ENCODE results near the gene F2RL1.
A peak's percentile ranks its signal among the peaks of the same experiment; 100 is the strongest.
"Not testable (repeated sequence)": the region's sequence is repeated elsewhere in the genome, so short reads cannot be mapped to it uniquely, and the experiment has no call there.

F2RL1 gene

DNA sequence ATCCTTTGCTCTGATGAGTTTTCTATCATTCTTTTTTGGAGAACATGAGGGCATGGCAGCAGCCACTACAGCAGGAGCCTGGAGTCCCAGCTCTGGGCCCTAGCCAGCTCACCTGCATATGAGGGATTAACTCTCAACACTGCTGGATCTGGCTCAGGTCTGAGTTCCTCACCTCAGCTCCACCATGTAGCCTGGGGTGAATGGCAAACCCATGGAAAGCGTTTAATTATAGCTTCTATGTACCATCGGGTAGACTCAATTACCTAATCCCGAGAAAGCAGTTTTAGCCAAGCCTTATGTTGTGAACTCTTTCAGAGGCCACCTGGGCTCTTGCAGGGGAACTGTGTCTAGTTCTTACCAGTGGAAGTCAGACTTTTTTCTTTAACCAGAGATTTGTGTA lies 27.1 kb downstream of the F2RL1 start:
- H3K36me3 ChIP-seq (ENCODE audit: control insufficient read depth in 2 of 2, insufficient read depth in 2 of 2, low read length in 2 of 2) = no peaks in the 10 kb centered on the region
- no peaks in the 10 kb centered on the region for H3K27me3 ChIP-seq (ENCODE audit: control insufficient read depth in 2 of 2, insufficient read depth in 2 of 2, low read length in 2 of 2)

DNA sequence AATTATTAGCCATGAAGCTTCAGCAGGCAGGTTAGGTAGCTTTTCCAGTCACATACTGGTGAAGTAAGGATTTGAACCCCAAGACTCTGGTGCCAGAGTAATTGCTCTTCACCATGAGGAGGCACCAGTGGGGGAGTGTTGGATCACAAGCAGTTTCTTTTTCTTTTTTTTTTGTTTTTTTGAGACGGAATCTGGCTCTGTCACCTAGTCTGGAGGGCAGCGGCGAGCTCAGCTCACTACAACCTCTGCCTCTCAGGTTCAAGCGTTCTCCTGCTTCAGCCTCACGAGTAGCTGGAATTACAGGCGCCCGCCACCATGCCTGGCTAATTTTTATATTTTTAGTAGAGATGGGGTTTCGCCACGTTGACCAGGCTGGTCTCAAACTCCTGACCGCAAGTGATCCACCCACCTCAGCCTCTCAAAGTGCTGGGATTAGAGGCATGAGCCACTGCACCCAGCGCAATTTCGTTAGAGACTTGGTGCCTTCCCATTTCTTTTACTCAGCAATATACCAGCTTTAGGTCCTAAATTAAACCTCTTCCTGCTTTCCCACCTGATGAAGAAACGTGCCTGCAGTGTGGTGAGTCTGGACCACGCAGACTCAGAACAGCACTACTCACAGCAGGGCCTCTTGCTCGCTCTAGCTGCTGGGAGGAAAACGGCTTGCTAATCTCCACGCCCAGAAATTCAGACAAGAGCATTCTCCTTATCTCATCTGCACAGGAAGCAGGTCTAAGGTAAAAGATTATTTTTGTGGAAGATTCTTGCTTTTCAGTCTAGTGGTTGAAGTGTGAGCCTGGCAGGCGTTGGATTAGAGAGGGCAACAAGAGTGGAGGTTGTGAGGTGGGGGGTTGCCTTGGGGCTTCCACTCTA lies 30.8 kb downstream of the F2RL1 start, which contains the start of gene S100Z:
S100Z (plus strand) TSS at position 596 of the 873 bp plus-strand sequence. CDS start 25,346 bp downstream, outside the sequence.
- Histone ChIP-seq H3K27ac (ENCODE audit: low read depth in 2 of 2, low read length in 2 of 2) (no peak within 1 kb of the TSS), H3K27me3 (ENCODE audit: control insufficient read depth in 2 of 2, insufficient read depth in 2 of 2, low read length in 2 of 2) (no peaks in the 10 kb centered on the region), H3K9ac (ENCODE audit: low read depth in 1 of 2, low read length in 2 of 2) (peak within 1 kb of the TSS in 1 of 2 donors; percentile 6), H3K36me3 (ENCODE audit: control insufficient read depth in 2 of 2, insufficient read depth in 2 of 2, low read length in 2 of 2) (no peaks in the 10 kb centered on the region), H3K4me3 (ENCODE audit: low read length in 2 of 2) (peak within 1 kb of the TSS in 1 of 2 donors; percentile 14), H3K4me1 (ENCODE audit: control insufficient read depth in 2 of 2, insufficient read depth in 2 of 2, low read length in 2 of 2) (peaks cover 1 to 5% of the 10 kb centered on the region in 2 donors), H3K9me3 (ENCODE audit: control insufficient read depth in 2 of 2, low read length in 2 of 2) (no peaks in the 10 kb centered on the region)

More for the DNA sequence above, 27.1 kb downstream of the F2RL1 start:
- Histone ChIP-seq H3K4me1 (ENCODE audit: control insufficient read depth in 2 of 2, insufficient read depth in 2 of 2, low read length in 2 of 2) (peaks cover 0 to 3% of the 10 kb centered on the region in 2 donors), H3K4me3 (ENCODE audit: low read length in 2 of 2) (no peak overlapping the region), H3K9ac (ENCODE audit: low read depth in 1 of 2, low read length in 2 of 2) (no peak overlapping the region), H3K27ac (ENCODE audit: low read depth in 2 of 2, low read length in 2 of 2) (no peak overlapping the region), H3K9me3 (ENCODE audit: control insufficient read depth in 2 of 2, low read length in 2 of 2) (no peaks in the 10 kb centered on the region)

DNA sequence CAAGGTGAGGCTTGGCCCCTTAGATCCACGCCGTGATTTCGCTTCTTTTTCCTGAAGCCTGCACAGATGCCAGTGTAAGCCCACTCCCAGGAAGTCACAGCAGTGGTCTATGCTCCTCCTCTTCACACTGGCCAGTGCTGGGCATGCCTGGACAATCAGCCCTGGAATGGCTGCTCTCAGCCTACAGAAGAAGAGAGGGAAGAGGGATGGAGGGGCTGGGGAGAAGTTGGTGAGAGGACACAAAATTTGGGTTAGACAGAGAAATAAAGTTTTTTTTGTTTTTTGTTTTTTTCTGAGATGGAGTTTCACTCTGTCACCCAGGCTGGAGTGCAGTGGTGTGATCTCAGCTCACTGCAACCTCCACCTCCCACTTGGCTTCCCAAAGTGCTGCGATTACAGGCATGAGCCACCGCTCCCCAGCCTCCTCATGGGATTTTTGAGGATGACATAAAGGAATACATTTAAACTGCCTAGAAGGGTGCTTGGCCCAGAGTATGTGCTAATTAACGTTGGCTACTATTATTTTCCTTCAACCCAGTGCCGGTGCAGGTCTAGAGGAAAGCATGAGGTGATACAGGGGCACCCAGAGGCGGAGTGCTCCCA lies 31.8 kb downstream of the F2RL1 start:
- no peak overlapping the region for H3K4me3 ChIP-seq (ENCODE audit: low read length in 2 of 2)
- no peak overlapping the region for H3K27ac ChIP-seq (ENCODE audit: low read depth in 2 of 2, low read length in 2 of 2)
- H3K27me3 ChIP-seq (ENCODE audit: control insufficient read depth in 2 of 2, insufficient read depth in 2 of 2, low read length in 2 of 2) = no peaks in the 10 kb centered on the region
- peaks cover 9 to 14% of the 10 kb centered on the region in 2 donors for H3K4me1 ChIP-seq (ENCODE audit: control insufficient read depth in 2 of 2, insufficient read depth in 2 of 2, low read length in 2 of 2)
- no peak overlapping the region for H3K9ac ChIP-seq (ENCODE audit: low read depth in 1 of 2, low read length in 2 of 2)
- H3K9me3 ChIP-seq (ENCODE audit: control insufficient read depth in 2 of 2, low read length in 2 of 2) = no peaks in the 10 kb centered on the region
- no peaks in the 10 kb centered on the region for H3K36me3 ChIP-seq (ENCODE audit: control insufficient read depth in 2 of 2, insufficient read depth in 2 of 2, low read length in 2 of 2)

DNA sequence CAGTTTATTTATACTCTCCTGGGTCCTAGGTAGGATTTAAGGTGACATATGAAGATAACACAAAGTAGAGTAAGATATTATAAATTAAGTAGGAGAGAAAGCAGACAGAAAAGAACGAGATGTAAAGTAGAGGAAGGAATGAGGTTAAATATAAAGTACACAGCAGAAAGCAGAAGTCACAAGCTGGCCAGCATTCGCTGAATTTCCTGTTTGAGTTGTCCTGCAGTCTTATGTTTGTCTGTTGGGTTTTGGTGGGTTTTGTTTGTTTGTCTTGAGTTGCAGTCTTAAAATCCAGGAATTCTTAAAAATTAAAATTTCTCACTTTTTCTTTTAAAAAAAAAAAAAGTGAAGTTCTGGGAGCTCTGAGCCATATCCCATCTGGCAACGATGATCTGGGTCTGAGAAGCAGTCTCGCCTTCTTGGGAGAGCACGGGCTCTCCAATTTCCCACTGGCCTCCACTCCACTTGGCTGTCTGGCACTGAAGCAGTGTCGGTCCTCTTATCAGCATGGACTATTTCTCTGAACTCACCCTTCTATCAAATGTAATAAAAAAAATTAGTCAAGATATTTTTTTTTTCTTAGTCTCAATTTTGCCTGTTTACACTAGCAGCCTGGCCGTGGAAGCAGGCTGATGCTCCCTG lies 33.0 kb downstream of the F2RL1 start:
- no peaks in the 10 kb centered on the region for H3K9me3 ChIP-seq (ENCODE audit: control insufficient read depth in 2 of 2, low read length in 2 of 2)
- H3K4me3 ChIP-seq (ENCODE audit: low read length in 2 of 2) = no peak overlapping the region
- no peaks in the 10 kb centered on the region for H3K36me3 ChIP-seq (ENCODE audit: control insufficient read depth in 2 of 2, insufficient read depth in 2 of 2, low read length in 2 of 2)
- H3K27me3 ChIP-seq (ENCODE audit: control insufficient read depth in 2 of 2, insufficient read depth in 2 of 2, low read length in 2 of 2) = no peaks in the 10 kb centered on the region
- no peak overlapping the region for H3K27ac ChIP-seq (ENCODE audit: low read depth in 2 of 2, low read length in 2 of 2)
- H3K9ac ChIP-seq (ENCODE audit: low read depth in 1 of 2, low read length in 2 of 2) = no peak overlapping the region
- peaks cover 13 to 24% of the 10 kb centered on the region in 2 donors for H3K4me1 ChIP-seq (ENCODE audit: control insufficient read depth in 2 of 2, insufficient read depth in 2 of 2, low read length in 2 of 2)

DNA sequence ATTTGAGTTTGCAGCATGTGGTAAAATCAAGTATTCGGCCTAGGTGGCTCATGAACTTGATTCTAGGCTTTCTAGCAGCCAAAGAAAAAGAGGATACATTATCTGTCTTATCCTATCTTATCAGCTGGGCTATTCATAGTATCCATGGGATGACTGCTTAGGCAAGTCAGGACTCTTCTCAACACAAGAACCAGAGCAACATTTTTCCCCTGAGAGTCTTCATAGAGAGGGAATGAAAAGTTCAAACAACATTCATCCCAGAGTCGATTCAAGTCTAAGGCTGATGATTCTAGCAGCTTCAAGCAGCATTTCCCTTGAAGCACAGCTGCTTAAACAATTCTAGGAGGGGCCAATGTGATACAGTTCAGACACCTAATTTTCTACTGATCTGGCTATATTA lies 33.9 kb downstream of the F2RL1 start:
- H3K27ac ChIP-seq (ENCODE audit: low read depth in 2 of 2, low read length in 2 of 2) = no peak overlapping the region
- no peak overlapping the region for H3K4me3 ChIP-seq (ENCODE audit: low read length in 2 of 2)
- no peaks in the 10 kb centered on the region for H3K36me3 ChIP-seq (ENCODE audit: control insufficient read depth in 2 of 2, insufficient read depth in 2 of 2, low read length in 2 of 2)
- no peaks in the 10 kb centered on the region for H3K9me3 ChIP-seq (ENCODE audit: control insufficient read depth in 2 of 2, low read length in 2 of 2)
- H3K9ac ChIP-seq (ENCODE audit: low read depth in 1 of 2, low read length in 2 of 2) = no peak overlapping the region
- peaks cover 13 to 24% of the 10 kb centered on the region in 2 donors for H3K4me1 ChIP-seq (ENCODE audit: control insufficient read depth in 2 of 2, insufficient read depth in 2 of 2, low read length in 2 of 2)
- H3K27me3 ChIP-seq (ENCODE audit: control insufficient read depth in 2 of 2, insufficient read depth in 2 of 2, low read length in 2 of 2) = no peaks in the 10 kb centered on the region

DNA sequence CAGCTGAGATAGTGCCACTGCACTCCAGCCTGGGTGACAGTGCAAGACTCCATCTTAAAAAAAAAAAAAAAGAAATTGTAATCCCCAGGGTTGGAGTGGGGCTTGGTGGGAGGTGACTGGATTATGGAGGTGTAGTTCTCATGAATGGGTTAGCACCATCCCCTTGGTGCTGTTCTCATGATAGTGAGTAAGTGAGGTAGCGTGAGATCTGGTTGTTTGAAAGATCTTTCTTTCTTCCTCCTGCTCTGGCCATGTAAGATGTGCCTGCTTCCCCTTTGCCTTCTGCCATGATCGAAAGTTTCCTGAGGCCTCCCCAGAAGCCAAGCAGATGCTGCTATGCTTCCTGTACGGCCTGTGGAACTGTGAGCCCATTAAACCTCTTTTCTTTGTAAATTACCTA lies 34.9 kb downstream of the F2RL1 start:
- not testable (repeated sequence) for H3K4me3 ChIP-seq (ENCODE audit: low read length in 2 of 2); H3K27ac ChIP-seq (ENCODE audit: low read depth in 2 of 2, low read length in 2 of 2); H3K9me3 ChIP-seq (ENCODE audit: control insufficient read depth in 2 of 2, low read length in 2 of 2); H3K27me3 ChIP-seq (ENCODE audit: control insufficient read depth in 2 of 2, insufficient read depth in 2 of 2, low read length in 2 of 2); H3K9ac ChIP-seq (ENCODE audit: low read depth in 1 of 2, low read length in 2 of 2); H3K36me3 ChIP-seq (ENCODE audit: control insufficient read depth in 2 of 2, insufficient read depth in 2 of 2, low read length in 2 of 2)
- peaks cover 13 to 24% of the 10 kb centered on the region in 2 donors for H3K4me1 ChIP-seq (ENCODE audit: control insufficient read depth in 2 of 2, insufficient read depth in 2 of 2, low read length in 2 of 2)

DNA sequence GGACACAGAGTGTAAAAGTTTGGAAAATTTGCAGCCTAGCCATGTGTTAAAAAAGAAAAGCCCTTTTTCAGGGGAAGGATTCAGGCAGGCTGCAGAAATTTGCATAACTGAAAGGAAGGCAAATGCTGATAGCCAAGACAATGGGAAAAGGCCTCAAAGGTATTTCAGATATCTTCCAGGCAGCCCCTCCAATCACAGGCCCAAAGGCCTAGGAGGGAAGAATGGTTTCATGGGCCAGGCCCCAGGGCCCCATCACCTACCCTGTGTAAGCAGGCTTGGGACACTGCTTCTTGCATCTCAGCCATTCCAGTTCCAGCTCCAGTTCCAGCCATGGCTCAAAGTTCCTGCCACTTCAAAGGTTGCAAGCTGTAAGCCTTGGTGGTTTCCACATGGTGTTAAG lies 35.8 kb downstream of the F2RL1 start:
- Histone ChIP-seq H3K4me3 (ENCODE audit: low read length in 2 of 2) (no peak overlapping the region), H3K27ac (ENCODE audit: low read depth in 2 of 2, low read length in 2 of 2) (no peak overlapping the region), H3K9me3 (ENCODE audit: control insufficient read depth in 2 of 2, low read length in 2 of 2) (no peaks in the 10 kb centered on the region), H3K4me1 (ENCODE audit: control insufficient read depth in 2 of 2, insufficient read depth in 2 of 2, low read length in 2 of 2) (peaks cover 13 to 24% of the 10 kb centered on the region in 2 donors), H3K27me3 (ENCODE audit: control insufficient read depth in 2 of 2, insufficient read depth in 2 of 2, low read length in 2 of 2) (no peaks in the 10 kb centered on the region), H3K9ac (ENCODE audit: low read depth in 1 of 2, low read length in 2 of 2) (no peak overlapping the region), H3K36me3 (ENCODE audit: control insufficient read depth in 2 of 2, insufficient read depth in 2 of 2, low read length in 2 of 2) (no peaks in the 10 kb centered on the region)

DNA sequence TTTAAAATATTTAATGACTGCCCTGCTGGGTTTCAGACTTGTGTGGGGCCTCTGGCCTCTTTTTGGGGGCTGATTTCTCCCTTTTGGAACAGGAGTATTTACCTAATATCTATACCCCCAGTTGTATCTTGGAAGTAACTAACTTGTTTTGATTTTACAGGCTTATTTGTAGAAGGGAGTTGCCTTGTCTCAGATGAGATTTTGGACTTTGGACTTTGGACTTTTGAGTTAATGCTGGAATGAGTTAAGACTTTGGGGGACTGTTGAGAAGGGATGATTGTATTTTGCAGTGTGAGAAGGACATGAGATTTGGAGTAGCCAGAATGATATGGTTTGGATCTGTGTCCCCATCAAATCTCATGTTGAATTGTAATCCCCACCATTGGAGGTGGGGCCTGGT lies 36.7 kb downstream of the F2RL1 start:
- H3K9me3 ChIP-seq (ENCODE audit: control insufficient read depth in 2 of 2, low read length in 2 of 2); H3K36me3 ChIP-seq (ENCODE audit: control insufficient read depth in 2 of 2, insufficient read depth in 2 of 2, low read length in 2 of 2); H3K27me3 ChIP-seq (ENCODE audit: control insufficient read depth in 2 of 2, insufficient read depth in 2 of 2, low read length in 2 of 2); H3K4me3 ChIP-seq (ENCODE audit: low read length in 2 of 2); H3K9ac ChIP-seq (ENCODE audit: low read depth in 1 of 2, low read length in 2 of 2): not testable (repeated sequence)
- peaks cover 13 to 24% of the 10 kb centered on the region in 2 donors for H3K4me1 ChIP-seq (ENCODE audit: control insufficient read depth in 2 of 2, insufficient read depth in 2 of 2, low read length in 2 of 2)
- peak overlapping the region; percentile 32 for H3K27ac ChIP-seq (ENCODE audit: low read depth in 2 of 2, low read length in 2 of 2)

DNA sequence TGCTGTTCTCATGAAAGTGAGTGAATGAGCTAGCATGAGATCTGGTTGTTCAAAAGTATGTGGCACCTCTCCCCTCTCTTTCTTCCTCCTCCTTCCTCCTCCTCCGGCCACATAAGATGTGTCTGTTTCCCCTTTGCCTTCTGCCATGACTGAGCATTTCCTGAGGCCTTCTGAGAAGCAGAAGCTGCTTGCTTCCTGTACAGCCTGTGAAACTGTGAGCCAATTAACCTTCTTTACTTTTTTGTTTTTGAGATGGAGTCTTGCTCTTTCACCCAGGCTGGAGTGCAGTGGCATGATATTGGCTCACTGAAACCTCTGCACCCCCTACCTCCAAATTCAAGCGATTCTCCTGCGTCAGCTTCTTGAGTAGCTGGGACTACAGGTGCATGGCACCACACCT lies 37.1 kb downstream of the F2RL1 start:
- Histone ChIP-seq H3K9me3 (ENCODE audit: control insufficient read depth in 2 of 2, low read length in 2 of 2) (no peaks in the 10 kb centered on the region), H3K27me3 (ENCODE audit: control insufficient read depth in 2 of 2, insufficient read depth in 2 of 2, low read length in 2 of 2) (no peaks in the 10 kb centered on the region), H3K4me1 (ENCODE audit: control insufficient read depth in 2 of 2, insufficient read depth in 2 of 2, low read length in 2 of 2) (peaks cover 13 to 24% of the 10 kb centered on the region in 2 donors), H3K4me3 (ENCODE audit: low read length in 2 of 2) (no peak overlapping the region), H3K36me3 (ENCODE audit: control insufficient read depth in 2 of 2, insufficient read depth in 2 of 2, low read length in 2 of 2) (no peaks in the 10 kb centered on the region), H3K27ac (ENCODE audit: low read depth in 2 of 2, low read length in 2 of 2) (peak overlapping the region; percentile 32), H3K9ac (ENCODE audit: low read depth in 1 of 2, low read length in 2 of 2) (no peak overlapping the region)

DNA sequence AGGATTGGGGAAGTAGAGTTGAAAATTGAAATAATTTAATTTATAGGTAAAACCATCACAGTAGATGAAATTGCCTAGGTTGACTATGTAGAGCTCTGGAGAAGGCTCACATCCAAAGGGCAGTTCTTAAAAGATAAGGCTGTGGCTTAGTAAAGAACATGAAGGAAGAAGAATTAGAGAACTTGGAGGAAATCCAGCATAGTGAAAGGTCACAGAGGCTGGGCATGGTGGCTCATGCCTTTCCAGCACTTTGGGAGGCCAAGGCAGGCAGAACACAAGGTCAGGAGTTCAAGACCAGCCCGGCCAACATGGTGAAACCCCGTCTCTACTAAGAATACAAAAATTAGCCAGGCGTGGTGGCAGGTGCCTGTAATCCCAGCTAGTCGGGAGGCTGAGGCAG lies 38.0 kb downstream of the F2RL1 start:
- H3K36me3 ChIP-seq (ENCODE audit: control insufficient read depth in 2 of 2, insufficient read depth in 2 of 2, low read length in 2 of 2); H3K27me3 ChIP-seq (ENCODE audit: control insufficient read depth in 2 of 2, insufficient read depth in 2 of 2, low read length in 2 of 2); H3K27ac ChIP-seq (ENCODE audit: low read depth in 2 of 2, low read length in 2 of 2); H3K9ac ChIP-seq (ENCODE audit: low read depth in 1 of 2, low read length in 2 of 2); H3K9me3 ChIP-seq (ENCODE audit: control insufficient read depth in 2 of 2, low read length in 2 of 2); H3K4me3 ChIP-seq (ENCODE audit: low read length in 2 of 2): not testable (repeated sequence)
- H3K4me1 ChIP-seq (ENCODE audit: control insufficient read depth in 2 of 2, insufficient read depth in 2 of 2, low read length in 2 of 2) = peaks cover 13 to 24% of the 10 kb centered on the region in 2 donors
